GM19023 (cell line): ENCODE results near the gene KCNAB1.

Experiments used
- ATAC-seq: cut with Tn5 transposase; IDR thresholded peaks from one replicate; pipeline ENCODE4 v1.9.1; 2021; ENCODE audit warnings: mild to moderate bottlenecking, moderate library complexity; ENCODE audit not compliant: unreplicated experiment

The KCNAB1 gene

GRCh38 chr3:156396851-156397250 is 276.5 kb downstream of the KCNAB1 start:
- no peak for ATAC-seq

GRCh38 chr3:156397534-156397933 is 277.2 kb downstream of the KCNAB1 start:
- ATAC-seq, result no peak

- no peak for ATAC-seq
These were observed 279.7 kb downstream of the KCNAB1 start for GRCh38 chr3:156400062-156400461.

- no peak for ATAC-seq
These were observed 280.4 kb downstream of the KCNAB1 start for GRCh38 chr3:156400735-156401134.

GRCh38 chr3:156404217-156404616 is 283.8 kb downstream of the KCNAB1 start:
- ATAC-seq, result no peak

GRCh38 chr3:156406393-156406792 is 286.0 kb downstream of the KCNAB1 start:
- no peak for ATAC-seq

GRCh38 chr3:156407617-156408225 is 287.3 kb downstream of the KCNAB1 start:
- no peak for ATAC-seq

GRCh38 chr3:156409694-156410093 is 289.3 kb downstream of the KCNAB1 start:
- ATAC-seq, result no peak

GRCh38 chr3:156412600-156412999 is 292.2 kb downstream of the KCNAB1 start:
- ATAC-seq, result no peak

GRCh38 chr3:156413293-156413892 is 293.0 kb downstream of the KCNAB1 start:
- ATAC-seq, result no peak

GRCh38 chr3:156416846-156417558 is 296.6 kb downstream of the KCNAB1 start:
- no peak for ATAC-seq

GRCh38 chr3:156417559-156418132 is 297.3 kb downstream of the KCNAB1 start:
- no peak for ATAC-seq

- no peak for ATAC-seq
These were observed 298.1 kb downstream of the KCNAB1 start for GRCh38 chr3:156418428-156418827.

GRCh38 chr3:156421534-156421933 is 301.2 kb downstream of the KCNAB1 start:
- no peak for ATAC-seq

- no peak for ATAC-seq
These were observed 304.4 kb downstream of the KCNAB1 start for GRCh38 chr3:156424758-156425157.

GRCh38 chr3:156425651-156426050 is 305.3 kb downstream of the KCNAB1 start:
- no peak for ATAC-seq

- ATAC-seq, result no peak
These were observed 308.7 kb downstream of the KCNAB1 start for GRCh38 chr3:156429125-156429524.

GRCh38 chr3:156431334-156432124 is 311.2 kb downstream of the KCNAB1 start:
- ATAC-seq, result no peak

- no peak for ATAC-seq
These were observed 312.2 kb downstream of the KCNAB1 start for GRCh38 chr3:156432563-156432962.

- ATAC-seq, result no peak
These were observed 312.8 kb downstream of the KCNAB1 start for GRCh38 chr3:156433138-156433537.

- no peak for ATAC-seq
These were observed 313.5 kb downstream of the KCNAB1 start for GRCh38 chr3:156433910-156434309.
